Measurements from ENCODE around the gene XRN2. TPM values are rescaled to one million over a fixed set of nuclear protein-coding genes. Genes with fewer than 3 reads are reported as not detected.
"Not testable (repeated sequence)": the region's sequence is repeated elsewhere in the genome, so short reads cannot be mapped to it uniquely, and the experiment has no call there.

Gene XRN2
- total RNA-seq, 1 donor from 2014 or later: 48.2 TPM

DNA sequence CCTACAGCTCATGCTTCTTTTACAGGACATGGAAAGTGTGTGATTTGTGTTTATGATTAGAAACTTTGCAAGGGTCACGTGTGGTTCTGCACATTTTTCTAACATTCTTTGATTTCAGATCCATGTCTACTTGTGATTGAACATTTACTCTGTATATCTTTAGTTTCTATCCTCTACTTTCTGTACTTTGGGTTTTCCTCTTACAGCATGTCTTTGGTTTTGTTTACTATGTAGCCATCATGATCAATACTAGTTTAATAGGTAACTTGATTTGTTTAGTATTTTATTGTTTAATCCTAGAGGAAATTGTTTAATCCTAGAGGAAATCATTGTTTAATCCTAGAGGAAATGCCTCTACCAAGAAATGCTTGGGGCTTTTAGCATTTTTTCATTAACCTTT, 41.8 kb downstream of the XRN2 start:
- DNase-seq (ENCODE audit: low spot score): no peak

DNA sequence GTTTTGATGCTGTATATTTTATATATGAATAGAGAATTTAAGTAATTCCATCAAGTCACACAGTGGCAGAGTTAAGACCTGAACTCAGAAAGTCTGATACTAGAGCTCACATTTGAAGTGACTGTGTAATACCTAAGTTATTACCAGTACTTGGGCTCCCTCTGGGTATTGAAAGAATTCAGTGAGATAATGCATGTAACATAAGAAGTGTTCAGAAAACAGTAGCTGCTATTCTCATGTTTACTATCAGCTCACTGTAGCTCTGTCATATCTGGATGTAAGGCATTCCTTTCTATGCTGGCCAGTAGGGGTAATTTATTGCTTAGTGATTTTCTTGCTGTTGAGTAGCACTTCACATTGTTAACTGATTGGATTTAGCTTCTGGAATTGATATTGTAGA, 49.6 kb downstream of the XRN2 start:
- no peak for DNase-seq (ENCODE audit: low spot score)

GRCh38 chr20:21353236-21353635, 50.1 kb downstream of the XRN2 start:
- DNase-seq (ENCODE audit: low spot score): no peak

- DNase-seq (ENCODE audit: low spot score): no peak
Measured at GRCh38 chr20:21355981-21356380, 52.9 kb downstream of the XRN2 start.

GRCh38 chr20:21356386-21356785, 53.3 kb downstream of the XRN2 start:
- no peak for DNase-seq (ENCODE audit: low spot score)

GRCh38 chr20:21357844-21358243, 54.7 kb downstream of the XRN2 start:
- no peak for DNase-seq (ENCODE audit: low spot score)

DNA sequence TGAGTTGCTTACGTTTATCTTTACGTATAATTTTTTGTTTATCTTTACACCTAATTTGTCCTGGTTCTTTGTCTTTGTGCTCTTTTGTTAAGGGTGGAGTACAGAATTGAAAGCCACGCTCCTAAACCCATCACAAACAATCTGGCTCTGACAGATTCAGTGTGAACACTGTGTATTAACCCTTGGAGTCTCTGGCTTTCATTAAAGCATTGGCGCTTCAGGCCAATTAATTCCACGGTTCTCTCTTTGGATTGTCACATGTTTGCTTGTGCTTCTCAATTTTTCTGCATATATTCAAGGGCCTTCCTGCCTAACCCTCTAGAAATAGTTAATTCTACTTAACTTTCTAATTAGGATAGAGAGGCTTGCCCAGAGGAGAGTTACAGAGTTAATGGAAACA, 55.6 kb downstream of the XRN2 start:
- no peak for DNase-seq (ENCODE audit: low spot score)

DNA sequence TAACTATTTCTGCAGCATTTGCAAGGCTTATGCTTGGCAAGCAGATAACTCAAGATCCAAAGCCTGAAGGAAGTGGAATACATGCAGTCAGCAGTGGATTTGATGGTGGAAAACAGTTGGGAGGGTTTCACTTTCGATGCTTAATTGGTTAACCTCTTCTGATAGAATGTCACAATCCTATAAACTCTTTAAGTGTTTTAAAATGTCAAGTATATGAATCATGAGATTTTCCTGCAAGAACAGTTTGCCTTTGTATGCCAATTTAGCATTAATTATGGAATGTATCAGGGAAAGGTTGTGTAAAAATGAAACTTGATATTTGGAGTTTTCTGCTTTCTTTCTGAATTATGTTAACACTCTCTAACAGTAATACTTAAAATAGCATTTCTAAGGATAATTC, 57.6 kb downstream of the XRN2 start:
- no peak for DNase-seq (ENCODE audit: low spot score)

GRCh38 chr20:21361266-21361665, 58.1 kb downstream of the XRN2 start:
- no peak for DNase-seq (ENCODE audit: low spot score)

DNA sequence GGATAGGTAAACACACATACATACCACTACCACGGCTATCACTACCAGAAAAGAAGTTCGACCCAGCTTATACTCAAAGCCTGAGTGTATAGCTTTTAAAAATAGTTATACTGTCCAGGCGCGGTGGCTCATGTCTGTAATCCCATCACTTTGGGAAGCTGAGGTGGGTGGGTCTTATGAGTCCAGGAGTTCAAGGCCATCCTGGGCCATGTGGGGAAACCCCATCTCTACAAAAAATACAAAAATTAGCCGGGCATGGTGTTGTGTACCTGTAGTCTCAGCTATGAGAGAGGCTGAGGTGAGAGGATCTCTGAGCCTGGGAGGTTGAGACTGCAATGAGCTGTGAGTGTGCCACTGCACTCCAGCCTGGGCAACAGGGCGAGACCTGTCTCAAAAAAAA, 61.3 kb downstream of the XRN2 start:
- DNase-seq (ENCODE audit: low spot score): no peak

DNA sequence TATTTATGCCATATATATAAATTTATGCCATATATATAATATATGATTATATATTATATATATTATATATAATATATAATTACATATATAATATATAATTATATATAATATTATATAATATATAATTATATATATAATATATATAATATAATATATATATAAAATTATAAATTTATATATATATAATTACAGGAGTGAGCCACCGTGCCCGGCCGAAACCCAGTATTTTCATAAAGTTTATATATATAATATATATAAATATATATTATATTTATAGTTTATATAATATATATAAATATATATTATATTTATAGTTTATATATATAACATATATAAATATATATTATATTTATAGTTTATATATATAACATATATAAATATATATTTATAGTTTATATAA, 62.6 kb downstream of the XRN2 start:
- no peak for DNase-seq (ENCODE audit: low spot score)

- not testable (repeated sequence) for DNase-seq (ENCODE audit: low spot score)
Measured at GRCh38 chr20:21366273-21366672, 63.1 kb downstream of the XRN2 start.

DNA sequence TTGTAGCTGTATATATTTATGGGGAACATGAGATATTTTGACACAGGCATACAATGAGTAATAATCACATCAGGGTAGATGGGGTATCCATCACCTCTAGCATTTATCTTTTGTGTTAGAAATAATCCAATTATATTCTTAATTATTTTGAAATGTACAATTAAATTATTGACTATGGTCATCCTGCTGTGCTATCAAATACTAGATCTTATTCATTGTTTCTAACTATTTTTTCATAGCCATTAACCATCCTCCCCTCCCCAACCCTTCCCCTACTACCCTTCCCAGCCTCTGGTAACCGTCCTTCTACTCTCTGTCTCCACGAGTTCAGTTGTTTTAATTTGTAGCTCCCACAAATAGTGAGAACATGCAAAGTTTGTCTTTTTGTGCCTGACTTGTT, 65.7 kb downstream of the XRN2 start:
- DNase-seq (ENCODE audit: low spot score): no peak

GRCh38 chr20:21371193-21371592, 68.1 kb downstream of the XRN2 start:
- no peak for DNase-seq (ENCODE audit: low spot score)

DNA sequence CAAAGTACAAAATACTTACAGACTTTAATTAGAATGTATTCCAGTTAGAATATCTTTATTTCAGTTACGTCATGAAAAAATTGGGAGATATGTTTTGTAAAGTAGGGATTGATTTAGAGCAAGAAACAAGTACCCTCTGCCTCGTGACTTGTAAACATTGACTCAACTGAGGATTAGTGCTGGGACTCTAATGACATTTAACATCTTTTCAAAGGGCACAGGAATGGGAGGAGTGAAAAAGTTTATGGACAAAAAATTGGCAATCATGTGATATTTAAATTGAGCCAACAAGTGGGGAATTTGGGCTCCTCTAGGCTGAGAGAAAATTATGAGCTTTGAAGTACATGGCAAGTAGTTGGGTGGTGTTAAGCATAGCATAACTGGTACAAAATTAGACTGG, 68.9 kb downstream of the XRN2 start:
- DNase-seq (ENCODE audit: low spot score): no peak

DNA sequence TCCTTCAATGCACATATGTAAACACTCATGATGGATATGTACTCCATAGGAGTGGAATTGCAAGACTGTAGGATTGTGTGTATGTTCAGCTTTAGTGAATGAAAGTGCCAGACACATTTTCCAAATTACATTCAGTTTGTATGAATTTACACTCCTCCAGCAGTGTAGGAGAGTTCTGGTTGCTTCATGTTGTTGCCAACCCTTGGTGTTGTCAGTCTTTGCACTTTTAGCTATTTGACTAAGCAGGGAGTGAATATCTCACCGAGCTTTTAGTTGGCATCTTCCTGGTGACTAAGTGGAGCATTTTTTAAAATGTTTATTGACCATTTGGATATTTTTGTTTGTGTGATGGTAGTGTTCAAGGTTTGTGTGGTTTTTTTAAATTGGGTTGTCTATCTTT, 70.3 kb downstream of the XRN2 start:
- DNase-seq (ENCODE audit: low spot score): no peak

- no peak for DNase-seq (ENCODE audit: low spot score)
Measured at GRCh38 chr20:21376626-21377025, 73.5 kb downstream of the XRN2 start.

GRCh38 chr20:21377701-21378100, 74.6 kb downstream of the XRN2 start:
- no peak for DNase-seq (ENCODE audit: low spot score)

DNA sequence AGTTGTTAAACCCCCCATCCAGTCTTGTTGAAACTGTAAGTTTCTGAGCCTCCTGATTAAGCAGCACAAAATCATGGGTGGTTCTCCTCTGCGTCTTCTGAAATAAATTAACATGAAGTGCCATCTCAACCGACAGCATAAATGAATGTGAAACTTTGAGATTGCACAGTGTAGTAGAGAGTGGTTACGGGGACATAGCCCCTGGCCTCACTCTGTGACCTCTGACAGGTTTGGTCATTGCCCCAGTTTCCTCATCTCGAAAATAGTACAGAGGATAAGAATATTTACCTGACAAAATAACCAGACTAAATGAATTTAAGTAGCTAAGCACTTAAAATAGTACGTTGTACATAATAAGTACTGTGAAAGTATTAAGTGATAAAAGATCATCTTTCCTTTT, 75.1 kb downstream of the XRN2 start:
- no peak for DNase-seq (ENCODE audit: low spot score)

DNA sequence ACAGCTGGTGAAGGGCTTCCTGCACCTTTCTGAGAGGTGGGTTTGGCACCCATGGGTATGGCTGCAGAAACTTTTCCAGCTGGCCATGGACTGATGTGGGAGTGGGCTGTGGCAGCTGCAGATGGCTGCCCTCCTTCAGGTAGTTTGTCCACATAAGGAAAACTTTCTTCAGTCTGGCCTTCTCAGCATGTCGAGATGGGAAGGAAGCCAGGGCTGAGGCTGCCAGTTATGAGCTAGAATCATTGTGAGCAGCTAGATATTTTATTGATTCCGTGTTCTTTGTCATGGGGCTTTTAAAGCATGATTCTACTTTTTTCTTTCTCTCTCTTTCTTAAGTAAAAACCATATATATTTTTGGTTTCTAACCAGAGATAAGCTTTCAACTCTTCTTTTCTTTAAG, 77.6 kb downstream of the XRN2 start:
- peak; percentile 40 for DNase-seq (ENCODE audit: low spot score)

DNA sequence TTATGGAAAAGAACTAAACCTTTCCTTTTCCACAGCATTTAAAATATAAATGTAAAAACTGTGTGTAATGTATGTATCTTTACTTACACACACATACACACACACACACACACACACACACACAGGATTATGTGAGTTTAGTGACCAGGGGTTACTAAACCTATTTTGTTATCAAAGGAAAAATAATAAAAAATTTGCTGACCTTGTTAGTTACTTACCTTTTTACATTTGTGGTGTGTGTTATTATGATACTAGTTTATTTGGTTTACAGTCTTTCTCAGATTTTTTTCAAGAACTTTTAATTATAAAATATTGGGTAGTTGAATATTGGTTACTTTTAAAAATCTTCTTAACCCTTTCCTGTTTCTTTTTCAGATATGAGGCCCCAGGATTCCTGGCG, 78.5 kb downstream of the XRN2 start:
- no peak for DNase-seq (ENCODE audit: low spot score)

GRCh38 chr20:21384308-21384892, 81.3 kb downstream of the XRN2 start:
- no peak for DNase-seq (ENCODE audit: low spot score)

- no peak for DNase-seq (ENCODE audit: low spot score)
Measured at GRCh38 chr20:21386111-21386510, 83.0 kb downstream of the XRN2 start.

GRCh38 chr20:21387528-21387927, 84.4 kb downstream of the XRN2 start:
- DNase-seq (ENCODE audit: low spot score): no peak

DNA sequence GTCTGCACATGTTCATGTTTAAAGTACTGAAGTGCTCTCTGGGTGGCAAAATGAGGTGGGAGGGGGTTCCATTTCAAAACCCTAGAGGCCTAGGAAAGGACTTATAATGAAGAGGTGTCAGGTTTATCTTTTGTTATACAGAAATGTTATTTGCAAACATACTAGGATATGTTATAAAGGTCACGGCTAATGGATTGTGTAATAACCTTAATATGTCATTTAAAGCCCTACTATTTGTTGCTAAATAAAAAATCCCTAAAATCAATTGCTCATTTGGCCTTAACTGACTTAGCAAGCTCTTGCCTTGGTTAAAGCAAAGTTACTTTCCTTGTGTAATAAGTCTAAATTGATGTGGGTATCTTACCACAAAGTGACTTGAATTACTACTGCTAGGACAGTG, 85.4 kb downstream of the XRN2 start:
- DNase-seq (ENCODE audit: low spot score): no peak
